Natural killer cell (primary cell): ENCODE data around the gene MAPK4. TPM values are rescaled to one million over a fixed set of nuclear protein-coding genes. Genes with fewer than 3 reads are reported as not detected.

ENCODE experiments used
- ATAC-seq, 3 donors: fragments of 150-1000 bp in 2 of 3; fragments of 200-7000 bp in 1 of 3; cut with Tn5 transposase; 1 replicate in 1 of 3; 2 replicates in 2 of 3; pipeline ENCODE4 v1.10.0; 2021; ENCODE audit warnings: mild to moderate bottlenecking in 2 of 3, moderate library complexity in 2 of 3
- DNase-seq, 2 donors: peaks; one replicate each; pipeline versions ENCODE4 v3.0.0 to v3.0.0-alpha.2; 2013 to 2021; ENCODE audit warnings: mixed read lengths in 1 of 2
- H3K27ac ChIP-seq: one replicate; pipeline ENCODE4 v1.5.1; 2013; ENCODE audit warnings: mild to moderate bottlenecking, low read length
- H3K27me3 ChIP-seq: one replicate; pipeline ENCODE4 v1.6.1; 2013; ENCODE audit warnings: low read length; ENCODE audit not compliant: control insufficient read depth, insufficient read depth
- H3K36me3 ChIP-seq: one replicate; pipeline ENCODE4 v1.6.1; 2013; ENCODE audit warnings: low read length; ENCODE audit not compliant: control insufficient read depth, insufficient read depth
- H3K4me1 ChIP-seq: one replicate; pipeline ENCODE4 v1.6.1; 2013; ENCODE audit warnings: low read length; ENCODE audit not compliant: control insufficient read depth, insufficient read depth
- H3K4me3 ChIP-seq: one replicate; pipeline ENCODE4 v1.5.1; 2013; ENCODE audit warnings: low read length
- H3K9me3 ChIP-seq: one replicate; pipeline ENCODE4 v1.6.1; 2013; ENCODE audit warnings: low read length; ENCODE audit not compliant: control insufficient read depth, insufficient read depth
- H3K27ac Mint-ChIP-seq, 2 donors: one replicate each; pipeline ENCODE4 v1.8.0; 2022; ENCODE audit warnings: mild to moderate bottlenecking in 2 of 2, mixed read lengths in 2 of 2, moderate library complexity in 1 of 2
- H3K27me3 Mint-ChIP-seq, 2 donors: one replicate each; pipeline ENCODE4 v1.8.0; 2022; ENCODE audit warnings: low read depth in 2 of 2, mixed read lengths in 2 of 2
- H3K36me3 Mint-ChIP-seq: one replicate; pipeline ENCODE4 v1.8.0; 2022; ENCODE audit warnings: mixed read lengths
- H3K4me1 Mint-ChIP-seq, 2 donors: one replicate each; pipeline ENCODE4 v1.8.0; 2022; ENCODE audit warnings: mixed read lengths in 2 of 2
- H3K4me3 Mint-ChIP-seq: one replicate; pipeline ENCODE4 v1.8.0; 2022; ENCODE audit warnings: mild to moderate bottlenecking, moderate library complexity, mixed read lengths
- H3K9me3 Mint-ChIP-seq, 2 donors: one replicate each; pipeline ENCODE4 v1.8.0; 2022; ENCODE audit warnings: mixed read lengths in 2 of 2
- WGBS: methylation state at CpG from one replicate; pipeline ENCODE4 v1.1.7; 2013; ENCODE audit warnings: missing lambda C conversion rate; ENCODE audit not compliant: insufficient coverage; 5-methylcytosine and 5-hydroxymethylcytosine counted together
- intact Hi-C: fragments of 100-400 bp; cut with micrococcal nuclease; formaldehyde crosslinking; loops from one replicate; pipeline ENCODE4 v1.14.2; 2022
- total RNA-seq, 4 donors: library from RNA; stranded (reverse); fragments of 120-200 nt in 1 of 4; gene quantifications; one replicate each; pipeline versions ENCODE4 v1.2.3 to v1.2.4, GENCODE V29; 2013 to 2022
- TF ChIP-seq, protein P1 (sequence below): fragments of 200-600 bp; IDR thresholded peaks from one replicate; pipeline ENCODE4 v1.8.0; 2022; ENCODE audit warnings: antibody characterized with exemption

Gene MAPK4
- total RNA-seq, 3 donors from 2014 or later (not counting 1 experiment from before 2014, with no cell fraction given) = not detected

DNA sequence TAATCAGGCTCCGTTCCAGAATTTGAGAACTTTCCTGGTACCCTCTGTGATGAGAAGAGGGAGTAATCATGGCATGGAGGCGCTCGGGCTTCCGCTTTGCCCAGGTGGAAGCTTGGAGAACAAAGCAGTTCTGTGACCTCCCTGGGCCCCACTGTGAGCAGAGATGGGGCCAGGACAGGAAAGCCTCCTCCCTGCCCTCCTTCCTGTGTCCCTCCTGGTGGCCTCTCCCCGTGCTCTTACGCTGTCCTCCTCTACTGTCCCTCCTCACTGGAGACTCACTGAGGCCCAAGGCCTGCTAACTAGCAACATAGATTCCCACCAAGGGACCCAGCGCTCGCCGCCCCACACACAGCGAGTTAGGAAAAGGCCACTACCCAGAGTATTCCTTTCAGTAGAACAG is 119.8 kb downstream of the MAPK4 start:
- H3K4me1 Mint-ChIP-seq = no peaks in the 10 kb centered on the region
- H3K9me3 Mint-ChIP-seq = no peaks in the 10 kb centered on the region
- TF ChIP-seq, protein P1, sequence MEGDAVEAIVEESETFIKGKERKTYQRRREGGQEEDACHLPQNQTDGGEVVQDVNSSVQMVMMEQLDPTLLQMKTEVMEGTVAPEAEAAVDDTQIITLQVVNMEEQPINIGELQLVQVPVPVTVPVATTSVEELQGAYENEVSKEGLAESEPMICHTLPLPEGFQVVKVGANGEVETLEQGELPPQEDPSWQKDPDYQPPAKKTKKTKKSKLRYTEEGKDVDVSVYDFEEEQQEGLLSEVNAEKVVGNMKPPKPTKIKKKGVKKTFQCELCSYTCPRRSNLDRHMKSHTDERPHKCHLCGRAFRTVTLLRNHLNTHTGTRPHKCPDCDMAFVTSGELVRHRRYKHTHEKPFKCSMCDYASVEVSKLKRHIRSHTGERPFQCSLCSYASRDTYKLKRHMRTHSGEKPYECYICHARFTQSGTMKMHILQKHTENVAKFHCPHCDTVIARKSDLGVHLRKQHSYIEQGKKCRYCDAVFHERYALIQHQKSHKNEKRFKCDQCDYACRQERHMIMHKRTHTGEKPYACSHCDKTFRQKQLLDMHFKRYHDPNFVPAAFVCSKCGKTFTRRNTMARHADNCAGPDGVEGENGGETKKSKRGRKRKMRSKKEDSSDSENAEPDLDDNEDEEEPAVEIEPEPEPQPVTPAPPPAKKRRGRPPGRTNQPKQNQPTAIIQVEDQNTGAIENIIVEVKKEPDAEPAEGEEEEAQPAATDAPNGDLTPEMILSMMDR = no peak
- H3K4me3 Mint-ChIP-seq = no peak overlapping the region
- Histone ChIP-seq H3K27me3 (no peaks in the 10 kb centered on the region), H3K27ac (no peak overlapping the region), H3K36me3 (no peaks in the 10 kb centered on the region), H3K4me3 (no peak overlapping the region), H3K9me3 (no peaks in the 10 kb centered on the region), H3K4me1 (no peaks in the 10 kb centered on the region)
- no peak overlapping the region for H3K27ac Mint-ChIP-seq
- intact Hi-C loops = no loop called here
- no peaks in the 10 kb centered on the region for H3K36me3 Mint-ChIP-seq
- DNase-seq (no peak), ATAC-seq (no peak)
- peaks cover 3 to 6% of the 10 kb centered on the region in 2 donors for H3K27me3 Mint-ChIP-seq
- WGBS = 89% methylated on average over 10 of the region's 10 CpGs

DNA sequence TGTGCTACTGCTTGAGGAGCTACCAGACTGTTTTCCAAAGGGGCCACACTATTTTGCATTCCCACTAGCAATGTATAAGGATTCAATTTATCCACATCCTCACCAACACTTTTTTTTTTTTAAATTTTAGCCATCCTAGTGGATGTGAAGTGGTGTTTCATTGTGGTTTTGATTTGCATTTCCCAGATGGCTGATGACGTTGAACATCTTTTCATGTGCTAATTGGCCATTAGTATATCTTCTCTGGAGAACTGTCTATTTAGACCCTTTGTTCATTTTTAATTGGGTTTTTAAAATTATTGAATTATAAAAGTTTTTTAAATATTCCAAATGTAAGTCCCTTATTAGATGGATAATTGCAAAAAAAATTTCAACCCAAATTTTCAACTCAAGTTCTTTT is 121.1 kb downstream of the MAPK4 start:
- Mint-ChIP-seq H3K9me3 (no peaks in the 10 kb centered on the region), H3K36me3 (no peaks in the 10 kb centered on the region), H3K27ac (no peak overlapping the region), H3K4me3 (no peak overlapping the region), H3K4me1 (no peaks in the 10 kb centered on the region), H3K27me3 (peaks cover 3 to 5% of the 10 kb centered on the region in 2 donors)
- no peak for DNase-seq
- TF ChIP-seq, protein P1 = no peak
- no peaks in the 10 kb centered on the region for H3K27me3 ChIP-seq
- no peaks in the 10 kb centered on the region for H3K36me3 ChIP-seq
- H3K9me3 ChIP-seq = no peaks in the 10 kb centered on the region
- intact Hi-C loops = no loop called here
- WGBS = 71% methylated on average over 1 of the region's 1 CpG
- H3K4me1 ChIP-seq = no peaks in the 10 kb centered on the region
- ATAC-seq = no peak
- no peak overlapping the region for H3K4me3 ChIP-seq
- no peak overlapping the region for H3K27ac ChIP-seq

DNA sequence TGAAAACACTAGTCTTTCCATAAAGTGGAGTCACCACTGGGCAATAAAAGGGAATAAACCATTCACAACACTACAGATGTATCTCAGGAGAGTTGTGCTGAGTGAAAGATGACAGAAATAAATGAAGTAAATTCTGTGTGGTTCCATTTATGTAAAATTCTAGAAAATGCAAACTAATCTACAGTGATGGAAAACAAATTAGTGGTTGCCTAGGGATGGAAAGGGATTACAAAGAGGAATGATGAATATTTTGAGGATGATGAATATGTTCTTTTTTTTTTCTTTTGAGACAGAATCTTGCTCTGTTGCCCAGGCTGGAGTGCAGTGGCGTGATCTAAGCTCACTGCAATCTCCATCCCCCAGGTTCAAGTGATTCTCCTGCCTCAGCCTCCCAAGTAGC is 123.0 kb downstream of the MAPK4 start:
- Mint-ChIP-seq H3K4me3 (no peak overlapping the region), H3K27ac (no peak overlapping the region), H3K27me3 (peaks cover 0 to 3% of the 10 kb centered on the region in 2 donors), H3K36me3 (no peaks in the 10 kb centered on the region), H3K4me1 (no peaks in the 10 kb centered on the region), H3K9me3 (no peaks in the 10 kb centered on the region)
- H3K36me3 ChIP-seq = no peaks in the 10 kb centered on the region
- 94% methylated on average over 1 of the region's 1 CpG for whole genome bisulfite sequencing
- no peak for DNase-seq
- H3K27me3 ChIP-seq = no peaks in the 10 kb centered on the region
- TF ChIP-seq, protein P1 = no peak
- H3K9me3 ChIP-seq = no peaks in the 10 kb centered on the region
- ATAC-seq = no peak
- H3K4me1 ChIP-seq = no peaks in the 10 kb centered on the region
- no peak overlapping the region for H3K4me3 ChIP-seq
- H3K27ac ChIP-seq = no peak overlapping the region
- intact Hi-C loops = no loop called here

DNA sequence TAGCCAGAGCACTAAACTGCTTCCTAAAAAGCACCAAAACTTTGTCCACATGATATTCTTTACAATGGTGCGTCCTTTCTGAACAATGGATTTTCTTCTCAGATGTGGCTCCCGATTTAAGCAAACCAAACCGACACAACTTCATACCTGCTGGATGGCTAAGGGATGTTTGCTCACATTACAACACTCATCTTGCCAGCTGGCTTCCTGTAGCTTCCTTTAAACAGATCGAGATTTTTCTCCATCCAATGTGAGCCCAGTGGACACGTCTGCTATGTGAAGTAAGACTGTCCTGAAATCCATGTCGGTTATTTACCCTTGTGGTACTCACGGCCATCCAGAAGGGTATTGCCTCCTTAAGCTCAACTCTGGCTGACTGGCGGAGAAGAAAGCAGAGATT is 126.5 kb downstream of the MAPK4 start:
- Histone ChIP-seq H3K27me3 (no peaks in the 10 kb centered on the region), H3K27ac (no peak overlapping the region), H3K9me3 (no peaks in the 10 kb centered on the region), H3K4me1 (no peaks in the 10 kb centered on the region), H3K4me3 (no peak overlapping the region), H3K36me3 (no peaks in the 10 kb centered on the region)
- Mint-ChIP-seq H3K27ac (no peak overlapping the region), H3K36me3 (no peaks in the 10 kb centered on the region), H3K9me3 (no peaks in the 10 kb centered on the region), H3K4me1 (no peaks in the 10 kb centered on the region), H3K4me3 (no peak overlapping the region), H3K27me3 (peaks cover 0 to 3% of the 10 kb centered on the region in 2 donors)
- 81% methylated on average over 8 of the region's 8 CpGs for WGBS
- ATAC-seq (no peak), DNase-seq (no peak)
- intact Hi-C loops = no loop called here
- TF ChIP-seq, protein P1 = no peak
